Mammary epithelial cell (primary cell): ENCODE results near the gene SLC25A21.

Experiments
- EZH2 ChIP-seq: IDR thresholded peaks from 2 replicates; pipeline ENCODE4 v1.6.1; 2012; ENCODE audit warnings: low read length, inconsistent platforms, borderline replicate concordance
- TF ChIP-seq, protein P1 (sequence below), 2 donors: IDR thresholded peaks in 1 of 2; conservative IDR thresholded peaks in 1 of 2; 2 replicates each; pipeline ENCODE4 v1.5.1; 2011 to 2012; ENCODE audit warnings: inconsistent platforms in 2 of 2, low read length in 2 of 2, mild to moderate bottlenecking in 2 of 2, control low read depth in 1 of 2, low read depth in 1 of 2; ENCODE audit not compliant: insufficient read depth in 1 of 2; ENCODE audit errors: extremely low read depth in 1 of 2

DNA sequence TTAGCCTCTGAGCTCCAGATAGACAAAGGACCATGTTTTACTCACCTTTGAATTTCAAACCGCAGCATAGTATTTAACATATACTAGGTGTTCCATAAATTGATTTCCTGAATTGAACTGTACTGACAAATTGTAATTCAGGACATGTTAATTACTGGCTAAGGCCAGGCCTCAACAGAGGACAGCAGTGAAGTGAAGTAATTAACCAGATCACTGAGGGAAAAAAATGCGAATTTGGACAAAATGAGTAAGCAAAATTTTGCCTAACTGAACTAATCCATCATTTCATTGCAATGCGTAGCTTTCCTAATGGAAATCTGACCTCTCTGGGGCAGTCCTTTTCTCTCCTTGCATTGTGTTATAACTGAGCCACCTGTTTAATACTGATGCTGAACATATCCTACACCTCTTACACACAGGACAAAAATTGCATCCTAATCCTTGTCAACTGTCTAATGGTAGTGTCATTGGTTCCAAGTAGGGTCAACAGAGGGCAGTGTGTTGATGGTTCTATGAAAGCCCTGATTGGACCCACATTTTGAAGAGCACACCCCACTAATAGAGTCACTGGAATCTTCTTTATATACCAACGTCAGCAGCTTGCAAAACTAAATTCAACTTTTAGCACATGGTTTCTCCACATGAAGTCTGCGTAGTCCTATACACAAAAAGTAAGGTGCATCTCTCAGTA is 148.4 kb downstream of the SLC25A21 start:
- TF ChIP-seq, protein P1, sequence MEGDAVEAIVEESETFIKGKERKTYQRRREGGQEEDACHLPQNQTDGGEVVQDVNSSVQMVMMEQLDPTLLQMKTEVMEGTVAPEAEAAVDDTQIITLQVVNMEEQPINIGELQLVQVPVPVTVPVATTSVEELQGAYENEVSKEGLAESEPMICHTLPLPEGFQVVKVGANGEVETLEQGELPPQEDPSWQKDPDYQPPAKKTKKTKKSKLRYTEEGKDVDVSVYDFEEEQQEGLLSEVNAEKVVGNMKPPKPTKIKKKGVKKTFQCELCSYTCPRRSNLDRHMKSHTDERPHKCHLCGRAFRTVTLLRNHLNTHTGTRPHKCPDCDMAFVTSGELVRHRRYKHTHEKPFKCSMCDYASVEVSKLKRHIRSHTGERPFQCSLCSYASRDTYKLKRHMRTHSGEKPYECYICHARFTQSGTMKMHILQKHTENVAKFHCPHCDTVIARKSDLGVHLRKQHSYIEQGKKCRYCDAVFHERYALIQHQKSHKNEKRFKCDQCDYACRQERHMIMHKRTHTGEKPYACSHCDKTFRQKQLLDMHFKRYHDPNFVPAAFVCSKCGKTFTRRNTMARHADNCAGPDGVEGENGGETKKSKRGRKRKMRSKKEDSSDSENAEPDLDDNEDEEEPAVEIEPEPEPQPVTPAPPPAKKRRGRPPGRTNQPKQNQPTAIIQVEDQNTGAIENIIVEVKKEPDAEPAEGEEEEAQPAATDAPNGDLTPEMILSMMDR (conservative IDR thresholded peaks at IDR 0.05 in 1 of 2, IDR thresholded peaks at IDR 0.05 in 1 of 2; ENCODE audit: extremely low read depth in 1 of 2, insufficient read depth in 1 of 2, low read depth in 1 of 2, low read length in 2 of 2), result peak; percentile 18 to 41
- no peak for TF ChIP-seq EZH2
